Esophagus squamous epithelium (tissue), 5 donors: Measurements from ENCODE around the gene KRTAP12-1. TPM values are rescaled to one million over a fixed set of nuclear protein-coding genes. Genes with fewer than 3 reads are reported as not detected.
"Not testable (repeated sequence)": the region's sequence is repeated elsewhere in the genome, so short reads cannot be mapped to it uniquely, and the experiment has no call there.

Source experiments
- DNase-seq: peaks from one replicate; lab custom pipeline; 2025; lab: John Stamatoyannopoulos, UW
- H3K27ac ChIP-seq, 4 donors: fragments of 200-600 bp; sonication (generic); one replicate each; pipeline ENCODE4 v1.5.1; 2016 to 2019; ENCODE audit warnings: mild to moderate bottlenecking in 1 of 4
- H3K27me3 ChIP-seq, 4 donors: fragments of 200-600 bp; sonication (generic); 1 replicate in 3 of 4; 2 replicates in 1 of 4; pipeline versions ENCODE4 v1.5.1 to v1.6.0; 2017 to 2021; ENCODE audit warnings: antibody characterized with exemption in 1 of 4
- H3K36me3 ChIP-seq, 3 donors: fragments of 200-600 bp; sonication (generic); one replicate each; pipeline ENCODE4 v1.5.1; 2016 to 2019
- H3K4me1 ChIP-seq, 3 donors: fragments of 200-600 bp; sonication (generic); one replicate each; pipeline ENCODE4 v1.5.1; 2017 to 2019
- H3K4me3 ChIP-seq, 4 donors: fragments of 200-600 bp; sonication (generic); 1 replicate in 3 of 4; 2 replicates in 1 of 4; pipeline ENCODE4 v1.5.1; 2016 to 2019; ENCODE audit warnings: mild to moderate bottlenecking in 2 of 4, moderate library complexity in 1 of 4
- H3K9me3 ChIP-seq, 3 donors: fragments of 200-600 bp; sonication (generic); one replicate each; pipeline ENCODE4 v1.5.1; 2016 to 2019
- CTCF ChIP-seq, 6 experiments: fragments of 450-650 bp in 4 of 6; fragments of 200-600 bp in 2 of 6; sonication (generic) in 2 of 6; IDR thresholded peaks; one replicate each; pipeline ENCODE4 v1.5.1; 2016 to 2019; ENCODE audit warnings: antibody characterized with exemption in 6 of 6, mild to moderate bottlenecking in 4 of 6, moderate library complexity in 4 of 6
- POLR2A ChIP-seq, 4 donors: fragments of 450-650 bp; IDR thresholded peaks; one replicate each; pipeline ENCODE4 v1.6.1; 2017; ENCODE audit warnings: antibody characterized with exemption in 4 of 4, mild to moderate bottlenecking in 4 of 4, moderate library complexity in 3 of 4
- WGBS, 2 donors: methylation state at CpG; one replicate each; pipeline ENCODE4 v1.1.5; 2018; 5-methylcytosine and 5-hydroxymethylcytosine counted together
- intact Hi-C: fragments of 100-400 bp; cut with DNase I; formaldehyde crosslinking; loops from one replicate; pipeline ENCODE4 v1.15.0; 2022
- total RNA-seq, 4 donors: library from RNA; depleted of rRNA; stranded (reverse); fragments of >200 nt; gene quantifications; one replicate each; pipeline ENCODE4 v1.1.0, GENCODE V29; 2016
- donor health status: DM: yes; HTN: yes; CAD: no.

Gene KRTAP12-1
- total RNA-seq, 4 donors from 2014 or later: not detected

GRCh38 chr21:44687671-44688070, 5.7 kb upstream of the KRTAP12-1 start:
- H3K27me3 ChIP-seq: peaks cover 0 to 68% (median 0%) of the 10 kb centered on the region in 4 donors
- H3K4me3 ChIP-seq: no peak overlapping the region
- TF ChIP-seq CTCF (IDR thresholded peaks at IDR 0.05): no peak
- no peak for TF ChIP-seq POLR2A (IDR thresholded peaks at IDR 0.05)
- H3K9me3 ChIP-seq: peaks cover 0 to 3% (median under 1%) of the 10 kb centered on the region in 3 donors
- H3K4me1 ChIP-seq: no peaks in the 10 kb centered on the region
- H3K27ac ChIP-seq: no peak overlapping the region
- DNase-seq: no peak
- intact Hi-C loops: no loop called here
- WGBS, 2 donors: 30 to 38% methylated on average over 11 of the region's 11 CpGs
- H3K36me3 ChIP-seq: no peaks in the 10 kb centered on the region

DNA sequence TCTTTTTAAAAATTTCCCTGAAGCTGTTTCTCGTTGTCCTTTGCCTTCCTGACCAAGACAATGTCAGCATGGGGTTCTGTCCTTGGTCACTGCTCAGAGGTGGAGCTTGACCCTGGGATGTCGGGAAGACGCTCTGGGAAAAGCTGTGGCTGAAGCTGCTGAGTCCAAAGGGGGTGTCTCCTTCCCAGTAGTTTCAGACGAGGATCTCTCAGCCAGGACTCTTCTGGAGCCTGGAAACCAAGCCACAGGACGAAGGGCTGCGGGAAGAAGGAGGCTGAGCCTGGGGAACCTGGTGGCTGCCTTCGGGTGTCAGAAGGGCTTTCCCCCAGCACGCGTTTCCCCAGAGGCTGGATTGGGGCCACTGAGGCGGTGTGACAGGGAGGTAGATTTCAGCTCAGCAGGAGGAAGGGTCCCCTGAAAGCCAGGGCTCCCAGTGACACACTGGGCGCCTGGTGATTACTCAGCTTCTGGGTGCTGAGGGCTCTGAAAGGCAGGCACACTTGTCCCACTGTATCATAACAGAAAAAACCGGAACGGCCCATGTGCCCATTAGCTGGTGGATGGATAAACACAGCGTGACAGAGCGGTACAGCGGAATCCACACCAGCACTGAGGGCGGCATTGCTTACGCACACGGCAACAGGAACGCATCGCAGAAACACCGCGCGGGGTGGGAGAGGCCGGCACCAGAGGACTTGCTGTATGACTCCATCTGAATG, 5.0 kb upstream of the KRTAP12-1 start:
- no peak for DNase-seq

GRCh38 chr21:44686000-44686781, 4.2 kb upstream of the KRTAP12-1 start:
- Histone ChIP-seq H3K4me1 (no peaks in the 10 kb centered on the region), H3K27me3 (peaks cover 0 to 72% (median 0%) of the 10 kb centered on the region in 4 donors), H3K27ac (no peak overlapping the region), H3K9me3 (no peaks in the 10 kb centered on the region), H3K4me3 (no peak overlapping the region), H3K36me3 (no peaks in the 10 kb centered on the region)
- TF ChIP-seq POLR2A (IDR thresholded peaks at IDR 0.05) (no peak), CTCF (IDR thresholded peaks at IDR 0.05) (no peak)
- intact Hi-C loops: no loop called here
- no peak for DNase-seq
- WGBS, 2 donors: 20 to 42% methylated on average over 5 of the region's 14 CpGs

More for the DNA sequence above, 5.0 kb upstream of the KRTAP12-1 start:
- intact Hi-C loops: no loop called here
- Histone ChIP-seq H3K27ac (no peak overlapping the region), H3K27me3 (peaks cover 0 to 74% (median 0%) of the 10 kb centered on the region in 4 donors), H3K36me3 (no peaks in the 10 kb centered on the region), H3K9me3 (no peaks in the 10 kb centered on the region), H3K4me3 (no peak overlapping the region), H3K4me1 (no peaks in the 10 kb centered on the region)
- TF ChIP-seq POLR2A (IDR thresholded peaks at IDR 0.05) (no peak), CTCF (IDR thresholded peaks at IDR 0.05) (no peak)
- 50 to 74% methylated on average over 17 to 21 of the region's 25 CpGs for WGBS, 2 donors

GRCh38 chr21:44685050-44685449, 3.1 kb upstream of the KRTAP12-1 start:
- H3K36me3 ChIP-seq, H3K27ac ChIP-seq, intact Hi-C loops, H3K4me1 ChIP-seq, H3K4me3 ChIP-seq, DNase-seq, H3K9me3 ChIP-seq: not testable (repeated sequence)
- WGBS, 2 donors: 94% methylated on average over 3 of the region's 6 CpGs; no CpG with 5 or more reads in 1 of the 2 donors
- peaks cover 0 to 62% (median 0%) of the 10 kb centered on the region in 4 donors for H3K27me3 ChIP-seq

DNA sequence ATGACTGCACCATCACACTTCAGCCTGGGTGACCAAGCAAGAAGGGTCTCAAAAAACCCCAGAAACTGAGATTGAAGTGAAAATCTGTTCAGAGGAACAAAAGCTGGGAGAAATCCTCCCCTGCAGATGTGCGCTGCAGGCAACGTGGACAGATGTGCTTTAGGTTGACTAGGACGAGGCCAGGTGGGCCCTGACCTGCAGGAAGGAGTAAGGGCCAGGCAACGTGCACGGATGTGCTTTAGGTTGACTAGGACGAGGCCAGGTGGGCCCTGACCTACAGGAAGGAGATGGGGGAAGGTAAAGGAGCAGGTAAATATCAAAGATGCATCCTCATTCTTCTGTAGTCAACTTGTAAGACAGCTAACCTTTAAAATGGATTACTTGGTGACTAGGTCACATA, 2.5 kb upstream of the KRTAP12-1 start:
- TF ChIP-seq POLR2A (IDR thresholded peaks at IDR 0.05) (no peak), CTCF (IDR thresholded peaks at IDR 0.05) (no peak)
- H3K27me3 ChIP-seq: peaks cover 0 to 58% (median 0%) of the 10 kb centered on the region in 4 donors
- 54 to 77% methylated on average over 6 of the region's 6 CpGs for WGBS, 2 donors
- DNase-seq: no peak
- no peaks in the 10 kb centered on the region for H3K36me3 ChIP-seq
- no peak overlapping the region for H3K4me3 ChIP-seq
- H3K27ac ChIP-seq: no peak overlapping the region
- H3K9me3 ChIP-seq: no peaks in the 10 kb centered on the region
- intact Hi-C loops: no loop called here
- H3K4me1 ChIP-seq: no peaks in the 10 kb centered on the region
